ENCODE measurements around the gene IL17RC.
"Not testable (repeated sequence)": the region's sequence is repeated elsewhere in the genome, so short reads cannot be mapped to it uniquely, and the experiment has no call there.

Gene IL17RC

GRCh38 chr3:9916734-9917680, at the start of gene IL17RC:
Gene IL17RC, plus strand, starts transcription at chr3:9917098. Its CDS starts 218 bp downstream, at chr3:9917316.
- no peak for TF ChIP-seq CTCF (IDR thresholded peaks at IDR 0.05; ENCODE audit: extremely low read depth, missing control alignments)
- peak; percentile 34 for DNase-seq (ENCODE audit: low spot score)

- no peak for TF ChIP-seq CTCF (IDR thresholded peaks at IDR 0.05; ENCODE audit: extremely low read depth, missing control alignments)
- no peak for DNase-seq (ENCODE audit: low spot score)
These were observed 49.8 kb upstream of the IL17RC start for GRCh38 chr3:9867106-9867505.

- TF ChIP-seq CTCF (IDR thresholded peaks at IDR 0.05; ENCODE audit: extremely low read depth, missing control alignments) = no peak
- no peak for DNase-seq (ENCODE audit: low spot score)
These were observed 46.9 kb upstream of the IL17RC start for GRCh38 chr3:9869955-9870354.

GRCh38 chr3:9870978-9871377, 45.9 kb upstream of the IL17RC start:
- DNase-seq (ENCODE audit: low spot score) = no peak

GRCh38 chr3:9872067-9872466, 44.8 kb upstream of the IL17RC start:
- not testable (repeated sequence) for DNase-seq (ENCODE audit: low spot score)

More at GRCh38 chr3:9870978-9871377, 45.9 kb upstream of the IL17RC start:
- no peak for TF ChIP-seq CTCF (IDR thresholded peaks at IDR 0.05; ENCODE audit: extremely low read depth, missing control alignments)

GRCh38 chr3:9875448-9875847, 41.5 kb upstream of the IL17RC start:
- no peak for TF ChIP-seq CTCF (IDR thresholded peaks at IDR 0.05; ENCODE audit: extremely low read depth, missing control alignments)
- DNase-seq (ENCODE audit: low spot score) = no peak

GRCh38 chr3:9876255-9876654, 40.6 kb upstream of the IL17RC start:
- DNase-seq (ENCODE audit: low spot score) = not testable (repeated sequence)

GRCh38 chr3:9876991-9877390, 39.9 kb upstream of the IL17RC start:
- TF ChIP-seq CTCF (IDR thresholded peaks at IDR 0.05; ENCODE audit: extremely low read depth, missing control alignments) = no peak
- no peak for DNase-seq (ENCODE audit: low spot score)
